ENCODE data around the gene HSF4.
"Not testable (repeated sequence)": the region's sequence is repeated elsewhere in the genome, so short reads cannot be mapped to it uniquely, and the experiment has no call there.

HSF4 gene, protein sequence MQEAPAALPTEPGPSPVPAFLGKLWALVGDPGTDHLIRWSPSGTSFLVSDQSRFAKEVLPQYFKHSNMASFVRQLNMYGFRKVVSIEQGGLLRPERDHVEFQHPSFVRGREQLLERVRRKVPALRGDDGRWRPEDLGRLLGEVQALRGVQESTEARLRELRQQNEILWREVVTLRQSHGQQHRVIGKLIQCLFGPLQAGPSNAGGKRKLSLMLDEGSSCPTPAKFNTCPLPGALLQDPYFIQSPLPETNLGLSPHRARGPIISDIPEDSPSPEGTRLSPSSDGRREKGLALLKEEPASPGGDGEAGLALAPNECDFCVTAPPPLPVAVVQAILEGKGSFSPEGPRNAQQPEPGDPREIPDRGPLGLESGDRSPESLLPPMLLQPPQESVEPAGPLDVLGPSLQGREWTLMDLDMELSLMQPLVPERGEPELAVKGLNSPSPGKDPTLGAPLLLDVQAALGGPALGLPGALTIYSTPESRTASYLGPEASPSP

DNA sequence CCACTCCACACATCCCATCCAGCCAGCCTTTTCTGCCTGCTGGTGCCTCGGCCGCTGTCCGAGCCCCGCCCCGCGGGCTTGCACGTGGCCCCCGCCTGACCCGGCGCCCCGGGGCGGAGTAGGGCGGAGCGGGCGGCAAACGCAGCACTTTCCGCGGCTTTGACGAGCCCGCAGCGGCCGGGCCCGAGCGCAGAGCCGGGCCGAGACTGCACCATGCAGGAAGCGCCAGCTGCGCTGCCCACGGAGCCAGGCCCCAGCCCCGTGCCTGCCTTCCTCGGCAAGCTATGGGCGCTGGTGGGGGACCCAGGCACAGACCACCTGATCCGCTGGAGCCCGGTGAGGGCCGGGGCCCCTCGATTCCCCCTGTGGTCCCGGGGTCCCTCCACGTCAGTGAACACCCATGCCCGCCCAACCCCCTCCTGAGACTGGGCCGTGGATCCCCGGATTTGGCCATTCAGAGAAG is at the start of gene HSF4:
HSF4 (plus strand) TSS at position 147 of the 463 bp plus-strand sequence; CDS start at position 214, 67 bp downstream.
- no peak for DNase-seq (ENCODE audit: low read depth)

DNA sequence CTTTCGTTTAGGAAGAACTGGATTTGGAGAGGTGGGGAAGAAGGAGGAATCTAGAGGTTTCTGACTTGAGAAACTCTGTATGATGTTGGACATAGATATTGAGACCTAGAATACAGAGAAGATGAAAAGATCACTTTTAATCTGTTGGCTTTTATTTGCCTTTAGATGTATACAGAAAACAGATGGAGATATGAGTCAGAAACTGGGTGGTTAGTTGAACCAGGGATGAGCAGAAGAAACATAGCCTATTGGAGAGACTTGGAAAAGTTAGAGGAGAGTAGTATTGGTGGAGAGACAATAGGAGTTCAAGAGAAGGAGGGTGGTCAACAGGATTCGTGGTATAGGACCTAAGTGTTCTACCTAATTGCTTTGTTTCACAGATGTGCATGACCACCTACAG is 49.8 kb upstream of the HSF4 start:
- DNase-seq (ENCODE audit: low read depth), result no peak

DNA sequence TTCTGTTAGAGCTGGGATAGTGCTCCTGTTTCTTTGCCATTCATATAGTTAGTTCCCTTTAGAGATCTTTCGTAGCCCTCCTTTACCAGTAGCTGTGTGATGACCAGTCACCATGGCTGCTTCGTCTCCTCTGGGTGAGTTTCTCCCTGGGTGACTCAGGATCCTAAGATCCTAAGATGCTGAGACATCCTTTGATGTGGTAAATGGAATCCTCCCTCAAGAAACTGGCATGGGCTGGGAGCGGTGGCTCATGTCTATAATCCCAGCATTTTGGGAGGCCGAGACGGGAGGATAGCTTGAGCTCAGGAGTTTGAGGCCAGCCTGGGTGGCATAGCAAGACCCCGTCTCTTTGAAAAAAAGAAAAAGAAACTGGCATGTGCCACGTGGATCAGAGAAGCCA is 48.9 kb upstream of the HSF4 start:
- no peak for DNase-seq (ENCODE audit: low read depth)

DNA sequence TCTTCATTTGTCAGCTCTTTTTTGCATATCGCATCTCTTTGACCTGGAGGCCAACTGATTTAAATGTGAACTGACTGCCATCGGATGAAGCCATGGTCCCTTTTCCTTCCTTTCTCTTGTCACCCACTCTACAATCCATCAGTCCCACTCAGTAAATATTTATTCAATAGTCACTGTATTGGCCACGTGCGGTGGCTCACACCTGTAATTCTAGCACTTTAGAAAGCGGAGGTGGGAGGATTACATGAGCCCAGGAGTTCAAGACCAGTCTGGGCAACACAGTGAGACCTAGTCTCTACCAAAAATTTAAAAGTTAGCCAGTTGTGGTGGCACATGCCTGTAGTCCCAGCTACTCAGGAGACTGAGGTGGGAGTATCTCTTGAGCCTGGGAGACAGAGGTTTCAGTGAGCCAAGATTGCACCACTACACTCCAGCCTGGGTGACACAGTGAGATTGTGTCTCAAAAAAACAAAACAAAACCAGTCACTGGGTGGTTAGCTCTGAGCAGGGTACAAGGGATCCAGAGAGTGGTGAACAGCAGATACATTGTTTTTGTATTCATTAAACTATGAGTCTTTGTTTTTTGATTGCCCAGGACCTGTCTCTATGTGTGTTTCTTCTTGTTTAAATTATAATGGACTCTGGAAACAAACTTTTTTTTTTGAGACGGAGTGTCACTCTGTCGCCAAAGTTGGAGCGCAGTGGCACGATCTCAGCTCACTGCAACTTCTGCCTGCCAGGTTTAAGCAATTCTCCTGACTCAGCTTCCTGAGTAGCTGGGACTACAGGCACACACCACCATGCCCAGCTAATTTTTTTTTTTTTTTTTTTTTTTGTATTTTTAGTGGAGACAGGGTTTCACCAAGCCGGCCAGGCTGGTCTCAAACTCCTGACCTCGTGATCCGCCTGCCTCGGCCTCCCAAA is 47.9 kb upstream of the HSF4 start:
- no peak for DNase-seq (ENCODE audit: low read depth)

DNA sequence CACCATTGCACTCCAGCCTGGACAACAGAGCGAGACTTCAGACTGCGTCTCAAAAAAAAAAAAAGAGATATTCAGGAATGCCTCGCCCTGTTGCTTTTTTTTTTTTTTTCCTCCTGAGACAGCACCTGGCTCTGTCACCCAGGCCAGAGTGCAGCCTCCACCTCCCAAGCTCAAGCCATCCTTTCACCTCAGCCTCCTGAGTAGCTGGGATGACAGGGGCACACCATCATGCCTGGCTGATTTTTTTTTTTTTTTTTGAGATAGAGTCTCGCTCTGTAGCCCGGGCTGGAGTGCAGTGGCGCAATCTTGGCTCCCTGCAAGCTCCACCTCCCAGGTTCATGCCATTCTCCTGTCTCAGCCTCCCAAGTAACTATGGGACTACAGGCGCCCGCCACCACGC is 46.8 kb upstream of the HSF4 start:
- no peak for DNase-seq (ENCODE audit: low read depth)

DNA sequence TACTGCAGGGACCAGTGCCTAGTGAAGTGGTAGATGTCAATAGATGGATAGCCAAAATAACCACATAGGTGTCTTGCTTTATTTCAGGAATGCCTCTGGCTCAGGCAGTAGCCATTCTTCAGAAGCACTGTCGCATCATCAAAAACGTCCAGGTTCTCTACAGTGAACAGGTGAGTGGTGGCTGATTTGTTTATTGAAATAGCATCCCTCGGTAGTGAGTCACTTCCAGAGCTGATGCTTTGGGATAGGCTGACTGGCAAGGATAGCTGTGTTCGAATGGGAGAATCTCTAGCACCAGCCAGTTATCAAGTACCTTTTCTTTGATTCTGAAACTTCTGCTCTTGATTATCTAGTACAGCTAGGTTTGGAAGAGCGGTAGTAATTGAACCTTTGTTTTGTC is 44.5 kb upstream of the HSF4 start:
- no peak for DNase-seq (ENCODE audit: low read depth)

DNA sequence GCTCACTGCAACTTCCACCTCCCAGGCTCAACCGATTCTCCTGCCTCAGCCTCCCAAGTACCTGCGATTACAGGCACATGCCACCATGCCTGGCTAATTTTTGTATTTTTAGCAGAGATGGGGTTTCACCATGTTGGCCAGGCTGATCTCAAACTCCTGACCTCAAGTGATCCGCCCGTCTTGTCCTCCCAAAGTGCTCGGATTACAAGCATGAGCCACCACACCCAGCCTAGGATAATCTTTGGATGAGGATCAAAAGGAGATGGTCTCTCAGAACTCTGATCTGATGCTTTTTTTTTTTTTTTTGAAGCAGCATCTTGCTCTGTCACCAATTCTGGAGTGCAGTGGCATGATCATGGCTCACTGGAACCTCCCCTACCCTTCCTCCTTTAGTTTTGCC is 41.7 kb upstream of the HSF4 start:
- DNase-seq (ENCODE audit: low read depth), result not testable (repeated sequence)

DNA sequence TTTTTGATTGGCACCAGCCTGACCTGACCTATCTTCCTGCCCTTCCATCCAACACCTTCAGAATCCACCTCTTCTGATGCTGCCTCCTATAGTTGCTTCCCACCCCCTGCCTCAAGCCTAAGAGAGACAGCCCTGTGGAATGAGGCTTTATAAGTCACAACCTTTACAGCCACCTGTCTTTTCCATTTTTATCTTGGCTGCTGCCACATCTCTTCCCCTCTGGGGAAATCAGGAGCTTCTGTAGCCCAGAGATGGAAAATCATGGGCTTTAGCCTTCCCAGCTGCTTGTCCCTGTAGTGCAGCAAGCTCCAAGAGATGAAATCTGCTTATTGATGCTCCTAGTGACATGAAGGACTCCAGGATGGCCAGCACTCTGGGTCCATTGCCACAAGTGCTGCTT is 36.1 kb upstream of the HSF4 start:
- DNase-seq (ENCODE audit: low read depth), result no peak

DNA sequence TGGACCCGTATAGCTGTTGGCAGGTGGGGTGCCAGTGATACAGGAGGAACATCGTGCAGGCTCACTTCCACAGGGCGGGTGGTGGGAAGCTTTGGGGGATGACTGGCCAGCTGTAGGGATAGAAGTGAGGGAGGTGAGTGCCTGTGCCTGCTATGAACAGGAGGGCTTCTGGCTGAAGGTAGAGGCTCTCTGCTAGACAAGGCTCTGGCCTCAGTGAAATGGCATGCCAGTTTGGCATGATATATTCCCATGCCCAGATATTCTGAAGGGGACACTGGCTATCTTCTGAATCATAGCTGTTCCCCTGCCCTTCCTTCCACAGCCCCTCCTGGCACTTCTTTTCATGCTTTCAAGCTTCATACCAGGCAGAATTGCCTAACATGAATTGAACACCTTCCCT is 35.7 kb upstream of the HSF4 start:
- no peak for DNase-seq (ENCODE audit: low read depth)

DNA sequence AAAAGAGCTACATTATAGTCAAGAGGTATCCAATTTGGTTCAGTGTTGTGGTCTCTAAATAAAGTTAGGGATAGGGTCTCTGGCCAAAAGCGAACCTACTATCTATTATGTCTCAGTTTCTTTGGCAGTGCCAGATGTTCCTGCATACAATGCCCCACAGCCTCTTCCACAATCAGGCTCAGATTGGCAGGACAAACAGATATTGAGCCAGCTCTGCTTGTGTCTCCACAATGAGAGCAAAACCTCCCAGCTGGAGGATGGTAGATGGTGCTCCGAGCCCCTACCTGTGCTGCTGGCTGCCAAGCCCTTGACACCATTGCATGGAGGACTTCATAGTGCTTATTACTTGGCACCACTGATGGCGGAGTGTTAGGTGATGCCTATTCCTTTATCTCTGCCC is 35.1 kb upstream of the HSF4 start:
- no peak for DNase-seq (ENCODE audit: low read depth)

DNA sequence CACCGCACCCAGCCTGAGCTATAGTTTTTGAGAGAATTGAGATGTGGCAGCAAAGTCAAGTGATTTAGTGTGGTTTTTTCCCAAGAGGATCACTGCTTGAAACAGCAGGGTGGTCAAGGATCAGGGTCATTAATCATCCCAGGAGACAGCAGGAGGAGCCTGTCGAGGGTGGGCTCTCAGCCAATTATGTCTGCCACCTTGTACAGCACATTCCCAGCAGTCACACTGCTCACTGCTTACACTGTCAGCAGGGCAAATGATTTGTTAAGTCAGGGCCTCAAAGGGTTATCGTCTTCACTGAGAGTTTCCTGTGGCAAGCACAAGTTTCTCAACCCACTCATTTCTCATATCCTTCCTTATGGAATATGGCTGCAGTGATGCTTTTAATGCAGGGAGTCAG is 26.9 kb upstream of the HSF4 start:
- no peak for DNase-seq (ENCODE audit: low read depth)

DNA sequence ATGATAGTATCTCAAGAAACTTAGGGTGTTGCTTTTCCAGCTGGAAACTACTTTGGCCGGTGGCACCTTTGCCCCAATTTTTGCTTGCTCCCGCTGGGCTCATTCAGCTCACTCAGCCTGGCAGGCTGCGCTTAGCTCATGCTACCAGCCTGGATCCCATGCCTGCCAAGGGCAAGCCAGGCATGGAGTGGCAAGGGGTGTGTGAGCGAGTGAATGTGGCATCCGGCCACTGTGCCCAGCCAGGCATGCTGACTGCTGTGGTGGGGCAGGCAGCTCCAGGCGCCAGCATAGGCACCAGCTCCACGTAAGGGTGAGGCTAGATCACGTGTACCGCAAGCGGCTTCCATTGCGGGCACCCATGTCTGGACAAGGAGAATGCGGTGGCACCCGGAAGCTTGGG is 23.2 kb upstream of the HSF4 start:
- no peak for DNase-seq (ENCODE audit: low read depth)

DNA sequence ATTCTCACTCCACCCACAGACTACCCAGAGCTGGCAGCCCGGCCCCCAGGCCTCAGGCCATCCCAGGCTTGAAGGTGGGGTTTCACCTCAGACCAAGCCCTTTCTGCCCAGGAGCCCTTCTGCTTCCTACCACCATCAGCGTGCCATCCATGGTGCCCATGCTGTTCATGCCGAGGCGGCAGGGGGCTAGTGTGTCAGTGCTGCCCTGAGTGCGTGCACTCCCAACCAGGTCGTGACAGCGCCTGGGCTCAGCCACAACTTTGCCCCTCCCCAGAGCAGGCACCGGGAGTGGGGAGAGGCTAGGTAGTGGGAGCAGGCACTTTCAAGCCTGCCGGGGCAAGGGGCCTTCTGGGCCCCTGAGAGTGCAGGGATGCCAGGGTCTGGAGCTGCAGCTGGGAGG is 22.2 kb upstream of the HSF4 start:
- no peak for DNase-seq (ENCODE audit: low read depth)

DNA sequence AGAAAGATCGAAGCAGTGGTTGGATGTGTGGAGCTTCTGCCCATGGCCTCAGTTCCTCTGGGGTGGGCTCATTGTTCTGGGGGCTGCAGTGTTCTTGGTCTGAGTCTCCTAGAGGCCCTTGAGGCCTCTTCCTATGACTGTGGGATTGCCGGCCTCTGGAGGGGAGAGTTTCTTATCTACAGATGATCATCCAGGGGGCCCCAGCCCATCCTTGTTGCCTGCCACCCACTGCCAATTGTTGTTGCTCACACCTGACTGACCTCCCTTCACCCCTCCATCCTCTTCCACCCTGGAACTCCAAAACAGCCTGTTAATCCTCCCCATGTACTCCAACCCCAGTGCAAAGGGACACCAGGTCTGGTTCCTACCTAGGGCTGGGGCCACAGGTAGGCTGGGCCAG is 19.6 kb upstream of the HSF4 start:
- no peak for DNase-seq (ENCODE audit: low read depth)

DNA sequence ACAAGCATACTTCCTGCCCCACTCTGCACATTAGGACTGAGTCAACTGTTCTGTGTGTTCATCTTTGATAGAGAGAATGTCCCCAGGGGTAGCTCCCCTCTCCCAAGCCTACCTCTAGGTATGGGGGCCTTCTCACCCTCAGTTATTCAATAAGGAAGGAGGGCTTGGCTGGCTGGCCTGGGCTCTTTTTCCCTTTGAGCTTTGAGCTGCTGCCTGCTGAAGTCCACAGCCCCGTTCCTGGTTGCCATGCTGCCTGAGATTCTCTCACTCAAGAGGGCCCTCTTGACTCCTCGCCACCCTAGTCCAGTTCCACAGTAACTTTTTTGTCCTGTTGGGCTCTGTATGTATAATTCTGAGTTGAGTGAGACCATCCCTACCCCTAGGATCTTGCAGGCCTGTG is 18.8 kb upstream of the HSF4 start:
- DNase-seq (ENCODE audit: low read depth), result no peak

DNA sequence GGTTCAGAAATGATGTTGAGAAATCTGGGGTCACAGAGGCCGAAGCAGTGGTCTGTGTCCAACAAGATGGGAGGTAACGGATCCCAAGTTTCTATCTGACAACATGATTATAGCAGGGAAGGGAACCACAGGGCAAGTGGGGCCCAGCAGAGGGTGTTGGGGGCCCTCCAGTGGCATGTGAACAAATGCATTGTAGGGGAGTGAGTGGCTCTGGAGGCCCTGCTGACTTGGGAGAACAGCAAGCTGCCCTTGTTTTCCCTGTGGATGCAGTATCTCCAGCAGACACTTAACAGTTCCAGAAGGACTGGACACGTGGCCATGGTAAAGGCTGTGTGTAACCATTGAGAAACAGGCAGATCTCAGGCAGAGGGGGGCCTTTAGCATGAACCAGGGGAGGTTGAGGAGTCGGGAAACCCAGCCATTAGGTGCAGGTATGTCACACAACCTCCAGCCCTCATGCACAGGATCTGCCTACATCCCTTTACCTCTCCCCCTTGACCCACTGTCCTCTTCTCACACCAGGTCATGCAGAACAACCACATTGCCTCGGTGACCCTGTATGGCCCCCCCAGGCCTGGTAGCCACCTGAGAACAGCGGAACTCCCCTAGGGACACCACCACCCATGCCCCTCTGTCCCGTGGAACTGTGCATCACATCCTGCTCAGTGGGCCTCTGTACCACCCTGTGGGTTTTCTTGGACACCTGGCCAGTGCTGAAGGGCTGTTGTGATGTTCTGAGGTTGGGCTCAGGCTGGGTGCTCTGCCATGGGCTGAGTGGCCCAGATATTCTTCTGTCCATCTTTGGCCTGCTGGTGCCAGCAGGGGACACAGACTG is 17.8 kb upstream of the HSF4 start:
- no peak for DNase-seq (ENCODE audit: low read depth)

DNA sequence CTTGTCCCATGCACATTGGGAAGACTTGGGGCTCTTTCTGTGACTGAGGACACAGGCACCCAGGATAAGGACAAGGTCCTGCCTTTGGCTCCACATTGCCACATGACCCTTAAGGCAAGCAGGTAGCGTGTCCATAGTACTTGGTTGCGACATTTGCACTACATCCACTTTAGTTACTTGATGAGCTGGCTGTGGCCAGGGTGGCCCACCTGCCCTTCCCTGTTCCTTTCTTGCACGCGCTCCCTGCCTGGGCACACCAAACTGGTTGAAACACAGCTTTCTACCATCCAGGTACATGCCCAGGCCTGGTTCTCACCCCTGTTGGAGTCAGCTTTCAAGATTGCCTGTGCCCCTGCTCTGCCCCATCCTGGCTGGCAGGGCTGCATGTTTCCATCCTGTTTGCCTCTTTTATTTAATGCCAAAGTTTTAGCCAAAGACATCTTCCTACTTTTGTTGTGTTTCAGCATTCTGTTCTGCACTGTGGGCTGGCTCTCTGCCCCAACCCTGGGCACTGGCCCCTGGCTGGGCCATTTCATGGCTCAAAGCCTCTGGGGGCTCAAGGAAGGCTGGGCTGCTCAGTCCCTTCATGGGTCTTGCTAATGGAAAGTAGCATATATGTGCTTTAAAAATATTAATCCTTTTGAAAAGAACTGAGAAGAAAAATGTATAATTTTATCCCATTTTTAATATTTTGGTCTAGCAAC is 17.0 kb upstream of the HSF4 start:
- DNase-seq (ENCODE audit: low read depth), result no peak

DNA sequence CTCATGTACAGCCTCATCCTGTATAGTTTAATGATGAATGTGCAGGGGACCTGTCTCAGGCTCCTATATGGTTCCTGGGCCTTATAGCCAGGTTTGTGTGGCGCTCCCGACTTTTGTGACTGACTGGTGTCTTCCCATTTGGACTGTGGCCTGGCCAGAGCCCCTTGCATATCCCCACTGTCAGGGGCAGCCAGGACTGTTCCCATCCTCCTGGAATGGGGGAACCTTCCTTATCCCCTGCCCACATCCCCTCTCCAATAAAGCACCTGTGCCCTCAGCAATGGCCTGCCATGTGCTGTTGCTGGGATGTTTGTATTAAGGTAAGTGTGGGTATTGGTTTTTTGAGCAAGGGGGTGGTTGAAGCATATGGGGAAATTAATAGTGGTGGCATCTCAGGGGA is 16.3 kb upstream of the HSF4 start:
- no peak for DNase-seq (ENCODE audit: low read depth)

DNA sequence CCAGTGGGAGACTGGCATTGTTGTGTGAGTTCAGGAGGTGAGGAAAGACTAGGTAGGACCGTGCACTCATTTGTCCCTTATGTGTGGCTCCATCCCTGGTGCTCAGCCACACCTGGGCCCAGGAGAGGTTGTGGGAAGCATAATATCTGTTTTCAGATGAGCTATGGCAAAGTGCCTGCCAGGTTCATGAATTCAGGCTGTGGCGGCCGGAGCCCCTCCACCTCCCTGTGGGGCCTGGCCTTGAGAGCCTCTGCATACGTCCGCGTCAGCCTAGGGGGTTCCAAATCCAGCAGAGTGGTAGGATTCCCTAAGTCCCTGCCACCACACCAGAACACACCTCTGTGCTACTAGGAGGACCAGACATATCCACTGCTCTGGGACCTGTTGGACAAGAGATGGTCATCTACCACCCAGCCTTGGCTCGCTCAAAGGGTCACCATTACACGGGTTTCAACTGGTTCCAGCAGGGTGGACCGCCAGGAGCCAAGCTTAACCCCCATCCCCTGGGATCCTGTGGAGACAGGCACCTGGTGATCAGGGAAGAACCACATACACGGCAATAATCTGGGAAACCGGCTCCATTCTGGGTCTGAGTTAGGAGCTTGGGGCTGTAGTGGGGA is 15.8 kb upstream of the HSF4 start:
- DNase-seq (ENCODE audit: low read depth), result no peak

DNA sequence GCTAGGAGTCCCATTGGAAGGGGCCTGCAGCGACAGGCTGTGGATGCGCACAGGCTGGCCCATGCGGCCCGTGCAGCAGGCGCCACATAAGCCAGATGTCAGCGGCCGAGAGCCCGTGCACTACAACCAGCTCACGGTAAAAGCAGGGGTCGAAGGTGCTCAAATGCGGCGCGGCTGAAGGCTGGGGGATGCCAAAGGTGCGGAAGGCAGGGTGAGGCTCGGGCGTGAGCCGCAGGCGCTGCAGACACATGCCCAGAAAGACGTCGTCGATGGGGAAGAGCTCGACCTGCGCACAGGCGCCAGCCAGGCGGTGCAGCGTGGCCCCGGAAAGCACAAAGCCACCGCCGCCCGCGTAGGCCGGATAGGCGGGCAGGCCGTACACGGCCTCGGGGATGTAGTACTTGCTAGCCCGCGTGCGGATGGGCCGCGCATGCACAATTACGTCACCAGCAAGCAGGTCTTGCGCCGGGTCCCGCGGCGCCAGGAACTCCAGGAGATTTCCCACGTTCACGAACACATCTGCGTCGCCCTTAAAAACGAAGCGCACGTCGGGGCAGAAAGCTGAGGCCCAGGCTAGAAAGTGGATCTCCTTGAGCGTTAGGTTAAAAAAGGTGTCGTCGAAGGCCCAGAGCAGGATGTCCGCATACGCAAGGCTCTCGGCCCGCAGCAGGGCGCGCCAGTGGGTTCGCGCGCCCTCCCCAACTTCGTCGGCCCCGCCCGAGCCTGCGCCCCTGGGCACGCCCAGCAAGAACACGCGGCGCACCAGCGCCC is 15.1 kb upstream of the HSF4 start:
- DNase-seq (ENCODE audit: low read depth), result no peak

All from stimulated activated CD8-positive, alpha-beta memory T cell treated with anti-CD3 and anti-CD28 coated beads, Interleukin-4, amount 100 ng/mL, for 24 hours (primary cell).